Neural cell (in vitro differentiated cells): ENCODE measurements around the gene TCL1B. TPM values are rescaled to one million over a fixed set of nuclear protein-coding genes. Genes with fewer than 3 reads are reported as not detected.

Experiments
- H2AFZ ChIP-seq: fragments of 200-600, 300-800 bp; sonication (generic), shearing (Covaris generic); 2 replicates; pipeline ENCODE4 v1.6.0; 2014; ENCODE audit warnings: low read depth, mild to moderate bottlenecking, antibody characterized with exemption, low read length, moderate library complexity
- H3F3A ChIP-seq: fragments of 200-600 bp; shearing (Covaris generic); 2 replicates; pipeline ENCODE4 v1.6.1; 2016; ENCODE audit warnings: mild to moderate bottlenecking, moderate library complexity, mixed read lengths, antibody characterized with exemption, low read length; ENCODE audit not compliant: insufficient read depth, poor library complexity, severe bottlenecking
- H3K27ac ChIP-seq: fragments of 200-600, 300-800 bp; sonication (generic), shearing (Covaris generic); 2 replicates; pipeline ENCODE4 v1.5.1; 2014; ENCODE audit warnings: mild to moderate bottlenecking, low read length, moderate library complexity
- H3K27me3 ChIP-seq: fragments of 300-800, 200-600 bp; sonication (generic), shearing (Covaris generic); 2 replicates; pipeline ENCODE4 v1.6.0; 2014; ENCODE audit warnings: mild to moderate bottlenecking, low read depth, low read length, moderate library complexity; ENCODE audit not compliant: insufficient read depth
- H3K36me3 ChIP-seq: fragments of 300-800, 200-600 bp; sonication (generic), shearing (Covaris generic); 2 replicates; pipeline ENCODE4 v1.5.1; 2014; ENCODE audit warnings: mild to moderate bottlenecking, antibody characterized with exemption, low read length, moderate library complexity; ENCODE audit not compliant: insufficient read depth
- H3K4me2 ChIP-seq: fragments of 300-800, 200-600 bp; sonication (generic), shearing (Covaris generic); 2 replicates; pipeline ENCODE4 v1.6.0; 2014; ENCODE audit warnings: mild to moderate bottlenecking, low read length
- H3K4me3 ChIP-seq: fragments of 300-800, 200-600 bp; sonication (generic), shearing (Covaris generic); 2 replicates; pipeline ENCODE4 v1.5.1; 2014; ENCODE audit warnings: mild to moderate bottlenecking, low read length, moderate library complexity
- H3K79me2 ChIP-seq: fragments of 200-600 bp; shearing (Covaris generic); replicated peaks from 2 replicates; pipeline ENCODE4 v1.6.0; 2014; ENCODE audit warnings: mild to moderate bottlenecking, low read length, moderate library complexity; ENCODE audit not compliant: insufficient read depth
- H3K9ac ChIP-seq: fragments of 300-800, 200-600 bp; sonication (generic), shearing (Covaris generic); 2 replicates; pipeline ENCODE4 v1.6.1; 2016; ENCODE audit warnings: mild to moderate bottlenecking, low read length, mixed read lengths
- H3K9me2 ChIP-seq: fragments of 200-600 bp; shearing (Covaris generic); 2 replicates; pipeline ENCODE4 v1.6.1; 2016; ENCODE audit warnings: mild to moderate bottlenecking, low read length, mixed read lengths; ENCODE audit not compliant: insufficient read depth
- H3K9me3 ChIP-seq: fragments of 200-600, 300-800 bp; sonication (generic), shearing (Covaris generic); 2 replicates; pipeline ENCODE4 v1.6.1; 2016; ENCODE audit warnings: mild to moderate bottlenecking, mixed run types, low read length, moderate library complexity, mixed read lengths
- H4K20me1 ChIP-seq: fragments of 200-600 bp; shearing (Covaris generic); 2 replicates; pipeline ENCODE4 v1.6.1; 2016; ENCODE audit warnings: mild to moderate bottlenecking, mixed run types; ENCODE audit not compliant: insufficient read depth
- CTCF ChIP-seq: fragments of 450-650 bp; IDR thresholded peaks from 2 replicates; pipeline ENCODE4 v1.5.1; 2014; ENCODE audit warnings: antibody characterized with exemption, mild to moderate bottlenecking, moderate library complexity; ENCODE audit not compliant: poor library complexity, severe bottlenecking
- EP300 ChIP-seq: fragments of 450-650 bp; conservative IDR thresholded peaks from 2 replicates; pipeline ENCODE4 v1.6.1; 2014; ENCODE audit warnings: antibody characterized with exemption, mild to moderate bottlenecking, moderate library complexity; ENCODE audit not compliant: poor library complexity, severe bottlenecking
- EZH2 ChIP-seq: fragments of 200-600, 300-800 bp; shearing (Covaris generic), sonication (generic); IDR thresholded peaks from 2 replicates; pipeline ENCODE4 v1.6.1; 2014; ENCODE audit warnings: antibody characterized with exemption, low read length, borderline replicate concordance, mild to moderate bottlenecking; ENCODE audit not compliant: insufficient read depth, poor library complexity, severe bottlenecking
- MXI1 ChIP-seq: fragments of 450-650 bp; conservative IDR thresholded peaks from 2 replicates; pipeline ENCODE4 v1.6.1; 2014; ENCODE audit warnings: antibody characterized with exemption, mild to moderate bottlenecking; ENCODE audit not compliant: poor library complexity, severe bottlenecking
- POLR2AphosphoS5 ChIP-seq: IDR thresholded peaks from 2 replicates; pipeline ENCODE4 v1.6.1; 2012
- RAD21 ChIP-seq: fragments of 450-650 bp; conservative IDR thresholded peaks from 2 replicates; pipeline ENCODE4 v1.6.1; 2014; ENCODE audit warnings: antibody characterized with exemption, mild to moderate bottlenecking, moderate library complexity
- REST ChIP-seq: IDR thresholded peaks from 2 replicates; pipeline ENCODE4 v1.6.1; 2012; ENCODE audit warnings: borderline replicate concordance
- SMC3 ChIP-seq: fragments of 450-650 bp; conservative IDR thresholded peaks from 2 replicates; pipeline ENCODE4 v1.6.1; 2014; ENCODE audit warnings: antibody characterized with exemption, mild to moderate bottlenecking, moderate library complexity; ENCODE audit not compliant: poor library complexity
- TAF1 ChIP-seq: IDR thresholded peaks from 2 replicates; pipeline ENCODE4 v1.6.1; 2012; ENCODE audit warnings: low read depth
- polyA plus RNA-seq: library from polyadenylated mRNA; depleted of rRNA; stranded (reverse); fragments of >200 nt; gene quantifications from 2 replicates; pipeline ENCODE4 v1.2.3, GENCODE V29; 2014

Gene TCL1B
- polyA plus RNA-seq, 1 donor from 2014 or later, result not detected

GRCh38 chr14:95696741-95697140 is 10.5 kb downstream of the TCL1B start:
- Histone ChIP-seq H3K9me3 (no peaks in the 10 kb centered on the region), H2AFZ (no peak overlapping the region), H4K20me1 (no peaks in the 10 kb centered on the region), H3K79me2 (no peaks in the 10 kb centered on the region), H3K4me3 (no peak overlapping the region), H3K4me2 (no peak overlapping the region), H3K36me3 (no peaks in the 10 kb centered on the region), H3F3A (no peaks in the 10 kb centered on the region), H3K9me2 (no peaks in the 10 kb centered on the region), H3K27ac (no peak overlapping the region), H3K9ac (no peak overlapping the region), H3K27me3 (no peaks in the 10 kb centered on the region)
- TF ChIP-seq EP300, result no peak
- TF ChIP-seq RAD21, result no peak
- no peak for TF ChIP-seq POLR2AphosphoS5
- TF ChIP-seq TAF1, result no peak
- TF ChIP-seq SMC3, result no peak
- TF ChIP-seq EZH2, result no peak
- TF ChIP-seq REST, result no peak
- no peak for TF ChIP-seq MXI1
- no peak for TF ChIP-seq CTCF

- Histone ChIP-seq H3K36me3 (no peaks in the 10 kb centered on the region), H3K4me2 (no peak overlapping the region), H4K20me1 (no peaks in the 10 kb centered on the region), H3K9me2 (no peaks in the 10 kb centered on the region), H2AFZ (no peak overlapping the region), H3F3A (no peaks in the 10 kb centered on the region), H3K9ac (no peak overlapping the region), H3K27ac (no peak overlapping the region), H3K4me3 (no peak overlapping the region), H3K79me2 (no peaks in the 10 kb centered on the region), H3K9me3 (no peaks in the 10 kb centered on the region), H3K27me3 (no peaks in the 10 kb centered on the region)
- TF ChIP-seq TAF1, result no peak
- no peak for TF ChIP-seq EP300
- TF ChIP-seq REST, result no peak
- no peak for TF ChIP-seq EZH2
- no peak for TF ChIP-seq CTCF
- TF ChIP-seq MXI1, result no peak
- TF ChIP-seq POLR2AphosphoS5, result no peak
- TF ChIP-seq SMC3, result no peak
- TF ChIP-seq RAD21, result no peak
Observed at GRCh38 chr14:95697764-95698163, 11.5 kb downstream of the TCL1B start.
